B cell (primary cell): ENCODE measurements around the gene ALDH9A1. TPM values are rescaled to one million over a fixed set of nuclear protein-coding genes. Genes with fewer than 3 reads are reported as not detected.
A peak's percentile ranks its signal among the peaks of the same experiment; 100 is the strongest.

Experiments
- ATAC-seq: fragments of 200-7000 bp; cut with Tn5 transposase; one replicate; pipeline ENCODE4 v1.10.0; 2021; ENCODE audit warnings: low read depth, mild to moderate bottlenecking, moderate number of reproducible peaks, moderate library complexity
- CTCF ChIA-PET: fragments of 350-600 bp; sonication (Branson Sonifier 250); formaldehyde crosslinking; loops from one replicate; lab custom pipeline; 2021; ENCODE audit warnings: antibody characterized with exemption, inconsistent platforms; lab: Charles Lee
- POLR2A ChIA-PET: fragments of 350-600 bp; sonication (Branson Sonifier 250); formaldehyde crosslinking; loops from one replicate; lab custom pipeline; 2021; ENCODE audit warnings: antibody characterized with exemption; lab: Charles Lee
- DNase-seq: peaks from one replicate; pipeline ENCODE4 v3.0.0; 2013
- H2AFZ ChIP-seq: 2 replicates; pipeline ENCODE4 v1.6.1; 2012; ENCODE audit warnings: mild to moderate bottlenecking, low read depth, low read length; ENCODE audit not compliant: insufficient read depth, poor library complexity, severe bottlenecking
- H3K27ac ChIP-seq, 2 donors: 1 replicate in 1 of 2; 2 replicates in 1 of 2; pipeline ENCODE4 v1.5.1; 2012 to 2013; ENCODE audit warnings: low read length in 2 of 2, mild to moderate bottlenecking in 2 of 2, moderate library complexity in 1 of 2
- H3K27me3 ChIP-seq, 4 experiments: fragments of 200-600 bp in 1 of 4; sonication (generic) in 1 of 4; replicated peaks in 1 of 4; 1 replicate in 2 of 4; 2 replicates in 2 of 4; pipeline versions ENCODE4 v1.6.1 to v1.7.0; 2013 to 2016; ENCODE audit warnings: low read length in 3 of 4, mild to moderate bottlenecking in 2 of 4, mixed read lengths in 1 of 4, moderate library complexity in 1 of 4; ENCODE audit not compliant: insufficient read depth in 4 of 4, control insufficient read depth in 3 of 4; ENCODE audit errors: control extremely low read depth in 1 of 4
- H3K36me3 ChIP-seq, 2 experiments: replicated peaks in 1 of 2; 1 replicate in 1 of 2; 2 replicates in 1 of 2; pipeline versions ENCODE4 v1.6.1 to v1.7.1; 2013; ENCODE audit warnings: low read length in 1 of 2; ENCODE audit not compliant: insufficient read depth in 2 of 2, control insufficient read depth in 1 of 2; ENCODE audit errors: control extremely low read depth in 1 of 2, extremely low read depth in 1 of 2
- H3K4me1 ChIP-seq, 2 donors: fragments of 200-600 bp in 1 of 2; sonication (generic) in 1 of 2; 1 replicate in 1 of 2; 2 replicates in 1 of 2; pipeline versions ENCODE4 v1.5.1 to v1.6.1; 2013 to 2017; ENCODE audit warnings: low read length in 2 of 2; ENCODE audit not compliant: control insufficient read depth in 2 of 2, insufficient read depth in 2 of 2
- H3K4me2 ChIP-seq: replicated peaks from 2 replicates; pipeline ENCODE3; 2012; ENCODE audit warnings: mild to moderate bottlenecking, low read depth, low read length; ENCODE audit not compliant: poor library complexity, severe bottlenecking
- H3K4me3 ChIP-seq, 5 experiments: fragments of 200-600 bp in 1 of 5; sonication (generic) in 1 of 5; 1 replicate in 3 of 5; 2 replicates in 2 of 5; pipeline versions ENCODE4 v1.5.1 to v1.7.0; 2011 to 2016; ENCODE audit warnings: low read length in 4 of 5, mild to moderate bottlenecking in 4 of 5, low read depth in 2 of 5, control low read depth in 1 of 5, moderate library complexity in 1 of 5; ENCODE audit not compliant: insufficient read depth in 1 of 5; ENCODE audit errors: control extremely low read depth in 1 of 5, extremely low read depth in 1 of 5
- H3K79me2 ChIP-seq: fragments of 200-600 bp; sonication (generic); one replicate; pipeline ENCODE4 v1.6.0; 2016; ENCODE audit warnings: low read length; ENCODE audit not compliant: control insufficient read depth, insufficient read depth
- H3K9ac ChIP-seq: fragments of 200-600 bp; sonication (generic); 2 replicates; pipeline ENCODE4 v1.6.1; 2017; ENCODE audit warnings: mild to moderate bottlenecking, low read length, moderate library complexity
- H3K9me3 ChIP-seq, 3 donors: one replicate each; pipeline versions ENCODE4 v1.6.1 to v1.7.1; 2013; ENCODE audit warnings: low read length in 2 of 3; ENCODE audit not compliant: control insufficient read depth in 2 of 3, insufficient read depth in 1 of 3; ENCODE audit errors: control extremely low read depth in 1 of 3
- H4K20me1 ChIP-seq: 2 replicates; pipeline ENCODE4 v1.6.0; 2012; ENCODE audit warnings: mild to moderate bottlenecking, low read length; ENCODE audit not compliant: insufficient read depth, control insufficient read depth, poor library complexity, severe bottlenecking
- H3K27ac Mint-ChIP-seq: one replicate; pipeline ENCODE4 v1.8.0; 2021; ENCODE audit warnings: mixed read lengths
- H3K27me3 Mint-ChIP-seq: one replicate; pipeline ENCODE4 v1.8.0; 2021; ENCODE audit warnings: mixed read lengths
- H3K4me1 Mint-ChIP-seq: one replicate; pipeline ENCODE4 v1.8.0; 2021; ENCODE audit warnings: mixed read lengths
- H3K4me3 Mint-ChIP-seq: one replicate; pipeline ENCODE4 v1.8.0; 2021; ENCODE audit warnings: mixed read lengths
- H3K9me3 Mint-ChIP-seq: one replicate; pipeline ENCODE4 v1.8.0; 2022; ENCODE audit warnings: mixed read lengths; ENCODE audit not compliant: insufficient read depth
- CTCF ChIP-seq: fragments of 200-600 bp; IDR thresholded peaks from one replicate; pipeline ENCODE4 v1.8.0; 2022; ENCODE audit warnings: antibody characterized with exemption, mild to moderate bottlenecking
- EZH2 ChIP-seq: IDR thresholded peaks from 2 replicates; pipeline ENCODE4 v1.6.1; 2012; ENCODE audit warnings: borderline replicate concordance, low read depth, mild to moderate bottlenecking, moderate library complexity, low read length; ENCODE audit not compliant: insufficient read depth, poor library complexity, severe bottlenecking
- WGBS: methylation state at CpG from one replicate; pipeline ENCODE4 v1.1.5; 2013; ENCODE audit warnings: missing lambda C conversion rate; ENCODE audit not compliant: insufficient coverage; 5-methylcytosine and 5-hydroxymethylcytosine counted together
- intact Hi-C: fragments of 100-400 bp; cut with micrococcal nuclease; formaldehyde crosslinking; loops from one replicate; pipeline ENCODE4 v1.10.0; 2022
- polyA plus RNA-seq: library from polyadenylated mRNA; depleted of rRNA; stranded (reverse); fragments of >200 nt; gene quantifications from 2 replicates; pipeline ENCODE4 v1.2.3, GENCODE V29; 2012
- total RNA-seq, 2 donors: library from RNA; stranded (reverse); fragments of 120-200 nt in 1 of 2; gene quantifications; 1 replicate in 1 of 2; 2 replicates in 1 of 2; pipeline versions ENCODE4 v1.2.3 to v1.2.4, GENCODE V29; 2013 to 2022

The ALDH9A1 gene
- total and polyA plus RNA-seq, 2 donors (not counting 1 experiment from before 2014, with no cell fraction given), result 23.5 to 37.5 TPM

- peaks cover 15 to 18% of the 10 kb centered on the region in 2 donors for H3K4me1 ChIP-seq
- no peaks in the 10 kb centered on the region for H3K36me3 ChIP-seq
- no peak overlapping the region for H2AFZ ChIP-seq
- Mint-ChIP-seq H3K27ac (no peak overlapping the region), H3K27me3 (peaks cover 3% of the 10 kb centered on the region), H3K4me3 (peak overlapping the region; percentile 16), H3K4me1 (peaks cover 25% of the 10 kb centered on the region), H3K9me3 (no peaks in the 10 kb centered on the region)
- TF ChIP-seq EZH2, result no peak
- no peak for TF ChIP-seq CTCF
- H3K9ac ChIP-seq, result no peak overlapping the region
- ChIA-PET CTCF (interaction anchor here (1.0 kb wide), 1 partner anchor 69 kb away, joined by 3 read pairs; the partner anchor contains the start of gene TMCO1), POLR2A (no interaction called here)
- H3K9me3 ChIP-seq, result no peaks in the 10 kb centered on the region
- DNase-seq (no peak), ATAC-seq (no peak)
- peaks cover 0 to 4% (median 0%) of the 10 kb centered on the region in 4 experiments for H3K27me3 ChIP-seq
- no peak overlapping the region for H3K4me2 ChIP-seq
- intact Hi-C loops, result loop anchor here (5.0 kb wide), 1 partner anchor 213 kb away; no protein-coding TSS in a partner anchor
- peaks cover 48% of the 10 kb centered on the region for H3K79me2 ChIP-seq
- H3K4me3 ChIP-seq, result no peak overlapping the region
- H4K20me1 ChIP-seq, result no peaks in the 10 kb centered on the region
- H3K27ac ChIP-seq, result no peak overlapping the region
- no CpG with 5 or more reads among the region's 3 CpGs for WGBS
These were observed 1.2 kb upstream of the ALDH9A1 start for GRCh38 chr1:165699577-165699976.

GRCh38 chr1:165698761-165699052, 345 bp upstream of the ALDH9A1 start:
- 0% methylated on average over 5 of the region's 7 CpGs for WGBS
- Histone ChIP-seq H3K79me2 (peaks cover 55% of the 10 kb centered on the region), H3K9ac (peak overlapping the region; percentile 94), H3K9me3 (no peaks in the 10 kb centered on the region), H3K27me3 (peaks cover 0 to 4% (median 0%) of the 10 kb centered on the region in 4 experiments), H3K36me3 (peaks cover 0 to 3% of the 10 kb centered on the region in 2 experiments), H3K4me2 (peak overlapping the region; percentile 94), H3K4me3 (peak overlapping the region; percentile 73 to 96 (median 89)), H2AFZ (peak overlapping the region; percentile 100), H3K27ac (peak overlapping the region; percentile 90 to 92), H4K20me1 (no peaks in the 10 kb centered on the region), H3K4me1 (peaks cover 15 to 18% of the 10 kb centered on the region in 2 donors)
- peak overlapping the region; percentile 91 for H3K27ac Mint-ChIP-seq
- intact Hi-C loops, result loop anchor here (1.0 to 5.0 kb wide), 6 partner anchors 67 to 305 kb away; partner anchors contain the start of genes MGST3 and TMCO1
- DNase-seq (no peak), ATAC-seq (no peak)
- H3K27me3 Mint-ChIP-seq, result peaks cover 3% of the 10 kb centered on the region
- POLR2A ChIA-PET, result interaction anchor here (0.8 to 1.4 kb wide), 3 partner anchors 37 to 71 kb away, joined by 3 to 4 read pairs (median 3); partner anchors contain the start of gene MGST3
- no peaks in the 10 kb centered on the region for H3K9me3 Mint-ChIP-seq
- H3K4me3 Mint-ChIP-seq, result peak overlapping the region; percentile 92
- TF ChIP-seq EZH2 (no peak), CTCF (no peak)
- H3K4me1 Mint-ChIP-seq, result peaks cover 25% of the 10 kb centered on the region
- CTCF ChIA-PET, result no interaction called here
